IPS-15b (cell line): ENCODE measurements around the gene SAG.

Experiments used
- H3K27me3 ChIP-seq: one replicate; pipeline ENCODE4 v1.6.1; 2013; ENCODE audit warnings: low read length; ENCODE audit not compliant: control insufficient read depth, insufficient read depth
- H3K36me3 ChIP-seq: one replicate; pipeline ENCODE4 v1.6.1; 2013; ENCODE audit warnings: low read length; ENCODE audit not compliant: control insufficient read depth, insufficient read depth
- H3K4me1 ChIP-seq: one replicate; pipeline ENCODE4 v1.6.1; 2013; ENCODE audit warnings: mild to moderate bottlenecking, low read length; ENCODE audit not compliant: control insufficient read depth, insufficient read depth
- H3K4me3 ChIP-seq: one replicate; pipeline ENCODE4 v1.5.1; 2013; ENCODE audit warnings: low read depth, low read length
- H3K9ac ChIP-seq: one replicate; pipeline ENCODE4 v1.6.1; 2013; ENCODE audit warnings: low read depth, mild to moderate bottlenecking, low read length
- H3K9me3 ChIP-seq: one replicate; pipeline ENCODE4 v1.6.1; 2013; ENCODE audit warnings: mild to moderate bottlenecking, low read length; ENCODE audit not compliant: control insufficient read depth, insufficient read depth

Gene SAG

GRCh38 chr2:233319256-233319655, 11.6 kb downstream of the SAG start:
- Histone ChIP-seq H3K9me3 (no peaks in the 10 kb centered on the region), H3K4me1 (no peaks in the 10 kb centered on the region), H3K9ac (no peak overlapping the region), H3K36me3 (no peaks in the 10 kb centered on the region), H3K4me3 (no peak overlapping the region), H3K27me3 (no peaks in the 10 kb centered on the region)

- no peaks in the 10 kb centered on the region for H3K4me1 ChIP-seq
- H3K36me3 ChIP-seq: no peaks in the 10 kb centered on the region
- no peaks in the 10 kb centered on the region for H3K9me3 ChIP-seq
- H3K9ac ChIP-seq: no peak overlapping the region
- no peak overlapping the region for H3K4me3 ChIP-seq
- no peaks in the 10 kb centered on the region for H3K27me3 ChIP-seq
Measured at GRCh38 chr2:233320470-233320869, 12.9 kb downstream of the SAG start.

- H3K4me1 ChIP-seq: no peaks in the 10 kb centered on the region
- H3K9me3 ChIP-seq: no peaks in the 10 kb centered on the region
- no peak overlapping the region for H3K4me3 ChIP-seq
- H3K9ac ChIP-seq: no peak overlapping the region
- no peaks in the 10 kb centered on the region for H3K36me3 ChIP-seq
- H3K27me3 ChIP-seq: no peaks in the 10 kb centered on the region
Measured at GRCh38 chr2:233321166-233321565, 13.6 kb downstream of the SAG start.

- no peaks in the 10 kb centered on the region for H3K9me3 ChIP-seq
- H3K4me1 ChIP-seq: no peaks in the 10 kb centered on the region
- H3K4me3 ChIP-seq: no peak overlapping the region
- H3K36me3 ChIP-seq: no peaks in the 10 kb centered on the region
- peaks cover 18% of the 10 kb centered on the region for H3K27me3 ChIP-seq
- H3K9ac ChIP-seq: no peak overlapping the region
Measured at GRCh38 chr2:233323851-233324250, 16.2 kb downstream of the SAG start.

- Histone ChIP-seq H3K9ac (no peak overlapping the region), H3K4me3 (no peak overlapping the region), H3K27me3 (peaks cover 28% of the 10 kb centered on the region), H3K36me3 (no peaks in the 10 kb centered on the region), H3K9me3 (no peaks in the 10 kb centered on the region), H3K4me1 (peaks cover 8% of the 10 kb centered on the region)
Measured at GRCh38 chr2:233325256-233325655, 17.6 kb downstream of the SAG start.

GRCh38 chr2:233325814-233326213, 18.2 kb downstream of the SAG start:
- Histone ChIP-seq H3K4me3 (no peak overlapping the region), H3K9me3 (no peaks in the 10 kb centered on the region), H3K36me3 (no peaks in the 10 kb centered on the region), H3K27me3 (peaks cover 31% of the 10 kb centered on the region), H3K9ac (no peak overlapping the region), H3K4me1 (peaks cover 8% of the 10 kb centered on the region)

GRCh38 chr2:233326500-233326899, 18.9 kb downstream of the SAG start:
- H3K9me3 ChIP-seq: no peaks in the 10 kb centered on the region
- no peaks in the 10 kb centered on the region for H3K36me3 ChIP-seq
- no peak overlapping the region for H3K4me3 ChIP-seq
- peaks cover 38% of the 10 kb centered on the region for H3K27me3 ChIP-seq
- no peak overlapping the region for H3K9ac ChIP-seq
- peaks cover 8% of the 10 kb centered on the region for H3K4me1 ChIP-seq

GRCh38 chr2:233328922-233329321, 21.3 kb downstream of the SAG start:
- H3K9me3 ChIP-seq: no peaks in the 10 kb centered on the region
- no peak overlapping the region for H3K4me3 ChIP-seq
- H3K36me3 ChIP-seq: no peaks in the 10 kb centered on the region
- H3K4me1 ChIP-seq: peaks cover 8% of the 10 kb centered on the region
- H3K9ac ChIP-seq: no peak overlapping the region
- peaks cover 56% of the 10 kb centered on the region for H3K27me3 ChIP-seq

- Histone ChIP-seq H3K27me3 (peaks cover 63% of the 10 kb centered on the region), H3K9ac (no peak overlapping the region), H3K4me3 (no peak overlapping the region), H3K9me3 (no peaks in the 10 kb centered on the region), H3K4me1 (peaks cover 8% of the 10 kb centered on the region), H3K36me3 (no peaks in the 10 kb centered on the region)
Measured at GRCh38 chr2:233329489-233330135, 22.0 kb downstream of the SAG start.

- Histone ChIP-seq H3K4me1 (peaks cover 8% of the 10 kb centered on the region), H3K27me3 (peaks cover 75% of the 10 kb centered on the region), H3K36me3 (no peaks in the 10 kb centered on the region), H3K4me3 (no peak overlapping the region), H3K9me3 (no peaks in the 10 kb centered on the region), H3K9ac (no peak overlapping the region)
Measured at GRCh38 chr2:233331536-233331935, 23.9 kb downstream of the SAG start.

GRCh38 chr2:233332125-233332524, 24.5 kb downstream of the SAG start:
- H3K4me1 ChIP-seq: peaks cover 8% of the 10 kb centered on the region
- H3K4me3 ChIP-seq: no peak overlapping the region
- no peaks in the 10 kb centered on the region for H3K36me3 ChIP-seq
- H3K9ac ChIP-seq: no peak overlapping the region
- H3K27me3 ChIP-seq: peaks cover 71% of the 10 kb centered on the region
- H3K9me3 ChIP-seq: no peaks in the 10 kb centered on the region

- H3K36me3 ChIP-seq: no peaks in the 10 kb centered on the region
- no peak overlapping the region for H3K9ac ChIP-seq
- peaks cover 2% of the 10 kb centered on the region for H3K4me1 ChIP-seq
- no peak overlapping the region for H3K4me3 ChIP-seq
- peaks cover 55% of the 10 kb centered on the region for H3K27me3 ChIP-seq
- no peaks in the 10 kb centered on the region for H3K9me3 ChIP-seq
Measured at GRCh38 chr2:233334915-233335314, 27.3 kb downstream of the SAG start.
